VCaP (cell line): ENCODE results near the gene CASZ1.
A peak's percentile ranks its signal among the peaks of the same experiment; 100 is the strongest.

Experiments used
- H3K27ac ChIP-seq: fragments of 450-650 bp; 2 replicates; pipeline ENCODE4 v1.5.1; 2017
- TF ChIP-seq, protein P1 (sequence below): fragments of 450-650 bp; conservative IDR thresholded peaks from 2 replicates; pipeline ENCODE4 v1.5.1; 2017; ENCODE audit warnings: mild to moderate bottlenecking, moderate library complexity

Gene CASZ1

DNA sequence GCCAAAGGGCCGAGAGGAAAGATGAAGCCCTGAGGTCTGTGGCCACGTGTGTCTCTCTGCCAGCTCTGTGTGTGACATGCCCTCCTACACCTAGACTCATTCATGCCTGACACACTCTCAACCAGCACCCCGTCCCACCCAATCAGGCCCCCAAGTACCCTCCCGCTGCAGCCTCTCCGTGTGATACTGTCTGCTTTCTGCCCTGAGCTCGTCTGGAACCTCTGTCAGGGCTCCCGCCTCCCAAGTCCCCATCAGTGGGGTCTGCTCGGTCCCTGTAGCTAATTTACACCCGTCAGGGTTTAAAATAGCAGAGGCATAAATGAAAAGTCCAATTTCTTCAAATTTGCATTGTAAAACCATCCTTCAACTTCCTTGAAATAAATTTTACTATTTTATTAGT lies 20.7 kb downstream of the CASZ1 start:
- H3K27ac ChIP-seq: peak overlapping the region; percentile 80
- TF ChIP-seq, protein P1, sequence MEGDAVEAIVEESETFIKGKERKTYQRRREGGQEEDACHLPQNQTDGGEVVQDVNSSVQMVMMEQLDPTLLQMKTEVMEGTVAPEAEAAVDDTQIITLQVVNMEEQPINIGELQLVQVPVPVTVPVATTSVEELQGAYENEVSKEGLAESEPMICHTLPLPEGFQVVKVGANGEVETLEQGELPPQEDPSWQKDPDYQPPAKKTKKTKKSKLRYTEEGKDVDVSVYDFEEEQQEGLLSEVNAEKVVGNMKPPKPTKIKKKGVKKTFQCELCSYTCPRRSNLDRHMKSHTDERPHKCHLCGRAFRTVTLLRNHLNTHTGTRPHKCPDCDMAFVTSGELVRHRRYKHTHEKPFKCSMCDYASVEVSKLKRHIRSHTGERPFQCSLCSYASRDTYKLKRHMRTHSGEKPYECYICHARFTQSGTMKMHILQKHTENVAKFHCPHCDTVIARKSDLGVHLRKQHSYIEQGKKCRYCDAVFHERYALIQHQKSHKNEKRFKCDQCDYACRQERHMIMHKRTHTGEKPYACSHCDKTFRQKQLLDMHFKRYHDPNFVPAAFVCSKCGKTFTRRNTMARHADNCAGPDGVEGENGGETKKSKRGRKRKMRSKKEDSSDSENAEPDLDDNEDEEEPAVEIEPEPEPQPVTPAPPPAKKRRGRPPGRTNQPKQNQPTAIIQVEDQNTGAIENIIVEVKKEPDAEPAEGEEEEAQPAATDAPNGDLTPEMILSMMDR: no peak

GRCh38 chr1:10774615-10775310 lies 21.7 kb downstream of the CASZ1 start:
- TF ChIP-seq, protein P1: no peak
- peak overlapping the region; percentile 80 for H3K27ac ChIP-seq

DNA sequence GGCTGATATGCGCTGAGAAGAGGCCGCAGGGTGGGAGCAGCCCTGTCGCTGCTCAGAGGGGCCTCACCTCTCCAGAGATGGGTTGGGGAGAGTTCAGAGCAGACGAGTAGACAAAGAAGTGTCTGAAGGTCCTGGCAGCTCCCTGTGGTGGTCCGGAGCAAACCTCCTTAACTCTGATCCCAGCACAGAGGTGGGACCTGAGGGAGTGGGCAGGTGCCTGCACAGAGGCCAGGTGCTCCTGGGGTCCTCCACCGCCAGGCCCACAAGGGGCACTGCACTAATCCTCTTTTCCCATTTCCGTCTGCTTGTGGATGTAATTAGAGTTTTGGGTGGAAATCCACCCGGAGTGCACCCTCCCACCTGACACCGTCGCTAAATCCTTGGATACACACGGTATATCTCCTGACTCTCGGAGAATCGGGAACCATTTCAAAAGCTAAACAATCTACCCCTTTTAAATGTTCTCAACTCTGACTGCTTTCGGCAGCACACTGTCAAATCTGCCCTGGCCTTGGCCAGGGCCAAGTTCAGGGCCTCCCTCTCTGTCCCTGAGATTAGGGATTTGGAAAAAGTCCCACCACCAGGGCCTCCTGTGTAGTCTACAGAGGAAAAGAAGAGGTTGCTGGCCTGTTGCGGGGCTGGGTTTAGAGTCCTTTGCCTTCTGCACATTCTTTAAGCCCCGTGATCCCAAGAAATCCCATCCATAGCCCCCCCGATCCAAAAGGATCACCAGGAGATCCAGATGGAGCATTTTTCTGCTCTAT lies 22.4 kb downstream of the CASZ1 start:
- TF ChIP-seq, protein P1: no peak
- peak overlapping the region; percentile 80; the same call in 1 of the 2 replicates for H3K27ac ChIP-seq

- H3K27ac ChIP-seq: peak overlapping the region; percentile 80; the same call in 1 of the 2 replicates
- TF ChIP-seq, protein P1: no peak
These were observed 23.1 kb downstream of the CASZ1 start for GRCh38 chr1:10773376-10773775.

DNA sequence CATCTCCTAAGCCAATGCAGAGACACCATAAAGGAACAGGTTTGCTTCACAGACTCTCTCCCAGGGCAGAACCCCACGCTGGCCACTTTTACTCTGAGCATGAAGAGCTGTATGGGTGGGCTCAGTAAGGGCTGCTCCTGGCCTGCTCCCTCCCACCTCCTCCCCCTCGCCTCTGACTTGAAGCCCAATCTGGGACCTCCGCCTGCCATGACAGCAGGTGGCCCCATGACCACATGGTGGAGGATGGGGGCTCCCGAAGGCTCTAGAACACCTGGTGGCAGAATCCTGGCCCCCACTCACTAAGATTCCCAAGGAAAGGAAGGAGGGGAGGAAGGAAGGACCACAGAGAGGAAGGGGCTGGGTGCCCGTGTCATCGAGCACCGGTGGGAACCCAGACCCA lies 23.7 kb downstream of the CASZ1 start:
- TF ChIP-seq, protein P1: no peak
- peak overlapping the region; percentile 80 for H3K27ac ChIP-seq

DNA sequence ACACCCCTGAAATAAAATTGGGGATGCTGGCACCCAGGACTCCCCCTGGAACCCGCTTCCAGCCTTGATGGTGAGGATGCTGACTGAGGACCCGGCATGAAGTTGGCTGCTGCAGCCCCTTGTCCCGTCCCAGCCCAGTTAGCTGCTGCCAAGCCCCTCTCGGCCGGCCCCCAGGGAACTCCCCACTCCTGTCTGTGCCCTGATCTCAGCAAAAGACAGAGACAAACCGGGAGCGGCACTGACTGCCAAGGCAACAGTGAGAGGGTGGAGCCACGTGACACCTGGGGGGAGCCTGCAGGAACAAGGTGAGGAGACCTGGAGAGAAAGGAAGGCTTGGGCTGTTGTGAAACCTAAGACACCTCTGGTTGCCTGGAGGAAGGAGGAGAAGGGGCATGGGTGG lies 24.7 kb downstream of the CASZ1 start:
- peak overlapping the region; percentile 80 for H3K27ac ChIP-seq
- TF ChIP-seq, protein P1: no peak

- TF ChIP-seq, protein P1: no peak
- H3K27ac ChIP-seq: peak overlapping the region; percentile 91
These were observed 27.9 kb downstream of the CASZ1 start for GRCh38 chr1:10768552-10768951.
